Measurements from ENCODE around the gene COX4I2.

DNA sequence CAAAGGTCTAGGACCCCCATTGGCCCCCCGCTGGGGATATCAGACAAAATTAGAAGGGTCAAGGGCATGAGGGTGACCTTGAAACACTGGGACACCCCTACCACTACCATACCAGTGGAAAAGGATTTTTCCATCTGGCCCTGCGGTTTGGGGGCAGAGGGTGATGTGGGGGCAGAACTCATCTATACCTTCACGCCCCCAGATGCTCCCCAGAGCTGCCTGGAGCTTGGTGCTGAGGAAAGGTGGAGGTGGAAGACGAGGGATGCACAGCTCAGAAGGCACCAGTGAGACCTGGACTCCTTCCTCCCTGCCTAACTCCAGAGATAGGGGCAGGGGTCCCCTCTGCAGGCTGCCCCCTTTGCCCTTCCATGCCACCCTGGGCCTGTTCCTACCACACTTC lies 1.1 kb downstream of the COX4I2 start:
- no peak for TF ChIP-seq REST (IDR thresholded peaks at IDR 0.05; ENCODE audit: borderline replicate concordance)
- TF ChIP-seq, protein P1, sequence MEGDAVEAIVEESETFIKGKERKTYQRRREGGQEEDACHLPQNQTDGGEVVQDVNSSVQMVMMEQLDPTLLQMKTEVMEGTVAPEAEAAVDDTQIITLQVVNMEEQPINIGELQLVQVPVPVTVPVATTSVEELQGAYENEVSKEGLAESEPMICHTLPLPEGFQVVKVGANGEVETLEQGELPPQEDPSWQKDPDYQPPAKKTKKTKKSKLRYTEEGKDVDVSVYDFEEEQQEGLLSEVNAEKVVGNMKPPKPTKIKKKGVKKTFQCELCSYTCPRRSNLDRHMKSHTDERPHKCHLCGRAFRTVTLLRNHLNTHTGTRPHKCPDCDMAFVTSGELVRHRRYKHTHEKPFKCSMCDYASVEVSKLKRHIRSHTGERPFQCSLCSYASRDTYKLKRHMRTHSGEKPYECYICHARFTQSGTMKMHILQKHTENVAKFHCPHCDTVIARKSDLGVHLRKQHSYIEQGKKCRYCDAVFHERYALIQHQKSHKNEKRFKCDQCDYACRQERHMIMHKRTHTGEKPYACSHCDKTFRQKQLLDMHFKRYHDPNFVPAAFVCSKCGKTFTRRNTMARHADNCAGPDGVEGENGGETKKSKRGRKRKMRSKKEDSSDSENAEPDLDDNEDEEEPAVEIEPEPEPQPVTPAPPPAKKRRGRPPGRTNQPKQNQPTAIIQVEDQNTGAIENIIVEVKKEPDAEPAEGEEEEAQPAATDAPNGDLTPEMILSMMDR (IDR thresholded peaks at IDR 0.05; ENCODE audit: poor library complexity, severe bottlenecking), result no peak
- TF ChIP-seq EP300 (conservative IDR thresholded peaks at IDR 0.05; ENCODE audit: poor library complexity, severe bottlenecking), result no peak
- TF ChIP-seq TAF1 (IDR thresholded peaks at IDR 0.05; ENCODE audit: low read depth), result no peak
- no peak for TF ChIP-seq POLR2AphosphoS5 (IDR thresholded peaks at IDR 0.05)
- TF ChIP-seq SMC3 (conservative IDR thresholded peaks at IDR 0.05; ENCODE audit: poor library complexity), result no peak
- TF ChIP-seq EZH2 (IDR thresholded peaks at IDR 0.05; ENCODE audit: borderline replicate concordance, insufficient read depth, low read length, poor library complexity, severe bottlenecking), result no peak

Data from neural cell (in vitro differentiated cells).